Endothelial cell of umbilical vein (primary cell): Measurements from ENCODE around the gene FCRL2. TPM values are rescaled to one million over a fixed set of nuclear protein-coding genes. Genes with fewer than 3 reads are reported as not detected.
"Not testable (repeated sequence)": the region's sequence is repeated elsewhere in the genome, so short reads cannot be mapped to it uniquely, and the experiment has no call there.

Source experiments
- BruUV-seq: library from RNA; stranded (reverse); fragments of 400-500 nt; replicated peaks from 2 replicates; lab custom pipeline; 2021; lab: Mats Ljungman, UMichigan
- CTCF ChIA-PET: fragments of 300-600, 350-600 bp; sonication (Branson Sonifier 250); formaldehyde crosslinking; loops from one replicate; lab custom pipeline; 2021; ENCODE audit warnings: antibody characterized with exemption, inconsistent platforms; lab: Charles Lee
- POLR2A ChIA-PET: fragments of 300-600, 350-600 bp; sonication (Branson Sonifier 250); formaldehyde crosslinking; loops from one replicate; lab custom pipeline; 2021; ENCODE audit warnings: antibody characterized with exemption, inconsistent platforms; lab: Charles Lee
- DNase-seq: peaks from one replicate; pipeline ENCODE4 v3.0.0-alpha.2; 2011; ENCODE audit warnings: low read depth, low spot score
- FAIRE-seq: peaks from 2 replicates; lab custom pipeline; 2011; peaks lifted over from hg19 to GRCh38; lab: Jason Lieb, UNC
- H2AFZ ChIP-seq: 2 replicates; pipeline ENCODE4 v1.6.0; 2012; ENCODE audit warnings: low read depth, low read length, control low read depth, inconsistent platforms
- H3K27ac ChIP-seq: 2 replicates; pipeline ENCODE4 v1.5.1; 2011; ENCODE audit warnings: low read depth, mild to moderate bottlenecking, control low read depth, low read length, moderate library complexity; ENCODE audit not compliant: insufficient read depth
- H3K27me3 ChIP-seq, 2 experiments: 2 replicates each; pipeline versions ENCODE4 v1.6.0 to v1.6.1; 2011; ENCODE audit warnings: low read length in 2 of 2, mixed read lengths in 1 of 2; ENCODE audit not compliant: control insufficient read depth in 2 of 2, insufficient read depth in 2 of 2
- H3K36me3 ChIP-seq, 2 experiments: 2 replicates in 1 of 2; 3 replicates in 1 of 2; pipeline ENCODE4 v1.5.1; 2011; ENCODE audit warnings: low read length in 2 of 2, mild to moderate bottlenecking in 1 of 2, moderate library complexity in 1 of 2; ENCODE audit not compliant: control insufficient read depth in 2 of 2, insufficient read depth in 2 of 2; ENCODE audit errors: extremely low read depth in 1 of 2
- H3K4me1 ChIP-seq: 3 replicates; pipeline ENCODE4 v1.5.1; 2011; ENCODE audit warnings: mild to moderate bottlenecking, low read length; ENCODE audit not compliant: control insufficient read depth, insufficient read depth; ENCODE audit errors: extremely low read depth
- H3K4me2 ChIP-seq: 2 replicates; pipeline ENCODE4 v1.6.1; 2011; ENCODE audit warnings: low read length, control low read depth, mixed read lengths; ENCODE audit not compliant: insufficient read depth
- H3K4me3 ChIP-seq, 3 experiments: fragments of 200-600 bp in 1 of 3; sonication (generic), shearing (Covaris generic) in 1 of 3; replicated peaks in 1 of 3; 2 replicates each; pipeline ENCODE4 v1.5.1; 2011 to 2016; ENCODE audit warnings: control low read depth in 3 of 3, low read length in 3 of 3, mild to moderate bottlenecking in 2 of 3, inconsistent platforms in 1 of 3, low read depth in 1 of 3, moderate library complexity in 1 of 3; ENCODE audit not compliant: insufficient read depth in 1 of 3
- H3K79me2 ChIP-seq: 2 replicates; pipeline ENCODE4 v1.6.0; 2012; ENCODE audit warnings: low read length, inconsistent platforms; ENCODE audit not compliant: control insufficient read depth, insufficient read depth
- H3K9ac ChIP-seq: replicated peaks from 2 replicates; pipeline ENCODE3; 2011; ENCODE audit warnings: low read length, control low read depth; ENCODE audit not compliant: insufficient read depth; ENCODE audit errors: extremely low read depth
- H3K9me1 ChIP-seq: replicated peaks from 3 replicates; pipeline ENCODE4 v1.6.0; 2011; ENCODE audit warnings: mild to moderate bottlenecking, low read length; ENCODE audit not compliant: control insufficient read depth, insufficient read depth; ENCODE audit errors: extremely low read depth
- H3K9me3 ChIP-seq: replicated peaks from 2 replicates; pipeline ENCODE4 v1.5.1; 2012; ENCODE audit warnings: low read length, inconsistent platforms; ENCODE audit not compliant: control insufficient read depth, insufficient read depth
- H4K20me1 ChIP-seq: replicated peaks from 2 replicates; pipeline ENCODE3; 2011; ENCODE audit warnings: mild to moderate bottlenecking, low read length; ENCODE audit not compliant: control insufficient read depth, insufficient read depth; ENCODE audit errors: extremely low read depth
- EZH2 ChIP-seq: IDR thresholded peaks from 2 replicates; pipeline ENCODE4 v1.6.1; 2012; ENCODE audit warnings: borderline replicate concordance, low read depth, mild to moderate bottlenecking, moderate library complexity, low read length, inconsistent platforms; ENCODE audit not compliant: severe bottlenecking
- FOS ChIP-seq: IDR thresholded peaks from 2 replicates; pipeline ENCODE4 v1.6.1; 2011; ENCODE audit warnings: mild to moderate bottlenecking, low read length, moderate library complexity, borderline replicate concordance; ENCODE audit not compliant: insufficient read depth
- GATA2 ChIP-seq: IDR thresholded peaks from 2 replicates; pipeline ENCODE4 v1.7.0; 2011; ENCODE audit warnings: low read depth, mild to moderate bottlenecking, moderate library complexity, mixed read lengths, low read length; ENCODE audit not compliant: insufficient read length, insufficient read depth
- JUN ChIP-seq: IDR thresholded peaks from 2 replicates; pipeline ENCODE4 v1.6.1; 2011; ENCODE audit warnings: borderline replicate concordance, low read depth; ENCODE audit not compliant: insufficient read length, insufficient read depth
- MAX ChIP-seq: IDR thresholded peaks from 2 replicates; pipeline ENCODE4 v1.6.1; 2011; ENCODE audit not compliant: insufficient read depth, insufficient read length
- MYC ChIP-seq: IDR thresholded peaks from one replicate; pipeline ENCODE4 v1.6.1; 2011; ENCODE audit warnings: mild to moderate bottlenecking, low read depth, low read length
- POLR2A ChIP-seq: IDR thresholded peaks from 2 replicates; pipeline ENCODE4 v1.6.1; 2012; ENCODE audit warnings: low read depth, mild to moderate bottlenecking, control low read depth, low read length
- POLR2AphosphoS5 ChIP-seq: IDR thresholded peaks from 2 replicates; pipeline ENCODE4 v1.6.1; 2012; ENCODE audit warnings: low read depth, mild to moderate bottlenecking, control low read depth, low read length, moderate library complexity; ENCODE audit not compliant: insufficient read depth
- dilution Hi-C: fragments of 300-500 bp; cut with MboI; formaldehyde crosslinking; loops from one replicate; pipeline ENCODE4 v1.15.0; 2019; ENCODE audit warnings: low sequenced_read_pairs; ENCODE audit not compliant: extremely low pct_ligation_motif_present
- intact Hi-C: fragments of 100-400 bp; cut with micrococcal nuclease; formaldehyde crosslinking; loops from one replicate; pipeline ENCODE4 v1.10.0; 2022
- polyA plus RNA-seq, 4 experiments: library from polyadenylated mRNA; depleted of rRNA in 3 of 4; stranded (reverse) in 3 of 4; unstranded in 1 of 4; fragments of >200 nt; gene quantifications; 2 replicates each; pipeline versions ENCODE4 v1.2.1 to v1.2.3, GENCODE V29; 2011 to 2012; ENCODE audit warnings: missing spikeins in 1 of 4
- total RNA-seq: library from RNA; stranded (reverse); gene quantifications from 2 replicates; pipeline ENCODE4 v1.2.3, GENCODE V29; 2021
- TF ChIP-seq, protein P1 (sequence below), 2 donors: IDR thresholded peaks; 1 replicate in 1 of 2; 2 replicates in 1 of 2; pipeline ENCODE4 v1.5.1; 2011; ENCODE audit warnings: low read length in 2 of 2, mild to moderate bottlenecking in 2 of 2, moderate library complexity in 2 of 2, control low read depth in 1 of 2, inconsistent platforms in 1 of 2, low read depth in 1 of 2; ENCODE audit not compliant: insufficient read depth in 1 of 2; ENCODE audit errors: extremely low read depth in 1 of 2

FCRL2 gene
- total and polyA plus RNA-seq, 2 donors (not counting 3 experiments of a cell fraction or from before 2014, with no cell fraction given): not detected

GRCh38 chr1:157739229-157739901, 37.6 kb downstream of the FCRL2 start:
- intact Hi-C loops (no loop called here), dilution Hi-C loops (no loop called here)
- H3K79me2 ChIP-seq: no peaks in the 10 kb centered on the region
- no peaks in the 10 kb centered on the region for H4K20me1 ChIP-seq
- no peaks in the 10 kb centered on the region for H3K4me1 ChIP-seq
- no TSS peak for BruUV-seq
- no peaks in the 10 kb centered on the region for H3K36me3 ChIP-seq
- no peak overlapping the region for H3K9ac ChIP-seq
- FAIRE-seq: no peak
- no peak overlapping the region for H3K4me2 ChIP-seq
- no peak overlapping the region for H3K27ac ChIP-seq
- H3K27me3 ChIP-seq: no peaks in the 10 kb centered on the region
- H3K9me3 ChIP-seq: no peaks in the 10 kb centered on the region
- no peaks in the 10 kb centered on the region for H3K9me1 ChIP-seq
- no peak overlapping the region for H3K4me3 ChIP-seq
- POLR2A ChIA-PET: no interaction called here
- CTCF ChIA-PET: no interaction called here
- no peak overlapping the region for H2AFZ ChIP-seq
- DNase-seq: no peak
- TF ChIP-seq EZH2 (no peak), MYC (no peak), JUN (no peak), MAX (no peak), GATA2 (no peak), POLR2AphosphoS5 (no peak), FOS (no peak), POLR2A (no peak)
- TF ChIP-seq, protein P1, sequence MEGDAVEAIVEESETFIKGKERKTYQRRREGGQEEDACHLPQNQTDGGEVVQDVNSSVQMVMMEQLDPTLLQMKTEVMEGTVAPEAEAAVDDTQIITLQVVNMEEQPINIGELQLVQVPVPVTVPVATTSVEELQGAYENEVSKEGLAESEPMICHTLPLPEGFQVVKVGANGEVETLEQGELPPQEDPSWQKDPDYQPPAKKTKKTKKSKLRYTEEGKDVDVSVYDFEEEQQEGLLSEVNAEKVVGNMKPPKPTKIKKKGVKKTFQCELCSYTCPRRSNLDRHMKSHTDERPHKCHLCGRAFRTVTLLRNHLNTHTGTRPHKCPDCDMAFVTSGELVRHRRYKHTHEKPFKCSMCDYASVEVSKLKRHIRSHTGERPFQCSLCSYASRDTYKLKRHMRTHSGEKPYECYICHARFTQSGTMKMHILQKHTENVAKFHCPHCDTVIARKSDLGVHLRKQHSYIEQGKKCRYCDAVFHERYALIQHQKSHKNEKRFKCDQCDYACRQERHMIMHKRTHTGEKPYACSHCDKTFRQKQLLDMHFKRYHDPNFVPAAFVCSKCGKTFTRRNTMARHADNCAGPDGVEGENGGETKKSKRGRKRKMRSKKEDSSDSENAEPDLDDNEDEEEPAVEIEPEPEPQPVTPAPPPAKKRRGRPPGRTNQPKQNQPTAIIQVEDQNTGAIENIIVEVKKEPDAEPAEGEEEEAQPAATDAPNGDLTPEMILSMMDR (IDR thresholded peaks at IDR 0.05; ENCODE audit: extremely low read depth in 1 of 2, insufficient read depth in 1 of 2, low read depth in 1 of 2, low read length in 2 of 2): no peak

DNA sequence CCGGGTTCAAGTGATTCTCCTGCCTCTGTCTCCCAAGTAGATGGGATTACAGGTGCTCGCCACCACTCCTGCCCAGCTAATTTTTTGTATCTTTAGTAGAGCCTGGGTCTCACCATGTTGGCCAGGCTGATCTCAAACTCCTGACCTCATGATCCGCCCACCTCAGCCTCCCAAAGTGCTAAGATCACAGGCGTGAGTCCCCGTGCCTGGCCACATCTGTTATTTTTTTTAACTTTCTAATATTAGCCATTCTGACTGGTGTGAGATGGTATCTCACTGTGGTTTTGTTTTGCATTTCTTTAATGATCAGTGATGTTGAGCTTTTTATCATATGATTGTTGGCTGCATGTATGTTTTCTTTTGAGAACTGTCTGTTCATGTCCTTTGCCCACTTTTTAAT, 40.9 kb downstream of the FCRL2 start:
- H4K20me1 ChIP-seq, H3K9ac ChIP-seq, POLR2A ChIA-PET, H3K4me2 ChIP-seq, intact Hi-C loops, H2AFZ ChIP-seq, dilution Hi-C loops, H3K4me1 ChIP-seq, H3K9me3 ChIP-seq, CTCF ChIA-PET, FAIRE-seq, H3K36me3 ChIP-seq, H3K27me3 ChIP-seq, DNase-seq, H3K79me2 ChIP-seq, H3K9me1 ChIP-seq, BruUV-seq, H3K27ac ChIP-seq, H3K4me3 ChIP-seq: not testable (repeated sequence)
